Mesendoderm (in vitro differentiated cells): ENCODE measurements around the gene VIPR2.

Source experiments
- DNase-seq: peaks from one replicate; pipeline ENCODE4 v3.0.0; 2013
- H2AK5ac ChIP-seq: 2 replicates; pipeline ENCODE4 v1.6.1; 2013; ENCODE audit warnings: low read length, inconsistent platforms
- H2BK120ac ChIP-seq: 2 replicates; pipeline ENCODE4 v1.6.1; 2013; ENCODE audit warnings: low read depth, mild to moderate bottlenecking, low read length, moderate library complexity, mixed read lengths
- H2BK15ac ChIP-seq: replicated peaks from 2 replicates; pipeline ENCODE4 v1.6.1; 2013; ENCODE audit warnings: low read depth, mild to moderate bottlenecking, moderate library complexity
- H2BK5ac ChIP-seq: 2 replicates; pipeline ENCODE4 v1.6.1; 2013; ENCODE audit warnings: low read length, inconsistent platforms
- H3K18ac ChIP-seq: 2 replicates; pipeline ENCODE4 v1.6.1; 2013; ENCODE audit warnings: mild to moderate bottlenecking, low read length, mixed read lengths
- H3K23ac ChIP-seq: one replicate; pipeline ENCODE4 v1.6.1; 2013; ENCODE audit warnings: low read length
- H3K27ac ChIP-seq: 2 replicates; pipeline ENCODE4 v1.5.1; 2013; ENCODE audit warnings: low read depth, mild to moderate bottlenecking, inconsistent platforms, low read length, moderate library complexity
- H3K27me3 ChIP-seq: 2 replicates; pipeline ENCODE4 v1.6.1; 2013; ENCODE audit warnings: low read length, control low read depth, mild to moderate bottlenecking, inconsistent platforms; ENCODE audit not compliant: insufficient read depth, poor library complexity
- H3K36me3 ChIP-seq: 2 replicates; pipeline ENCODE4 v1.6.1; 2013; ENCODE audit warnings: low read length, inconsistent platforms; ENCODE audit not compliant: control insufficient read depth, insufficient read depth
- H3K4ac ChIP-seq: one replicate; pipeline ENCODE4 v1.6.1; 2013; ENCODE audit warnings: low read depth, mild to moderate bottlenecking, low read length, moderate library complexity
- H3K4me1 ChIP-seq: 2 replicates; pipeline ENCODE4 v1.6.1; 2013; ENCODE audit warnings: low read depth, low read length, inconsistent platforms; ENCODE audit not compliant: control insufficient read depth
- H3K4me2 ChIP-seq: 2 replicates; pipeline ENCODE4 v1.6.1; 2013; ENCODE audit warnings: low read length
- H3K4me3 ChIP-seq: 2 replicates; pipeline ENCODE4 v1.5.1; 2013; ENCODE audit warnings: mild to moderate bottlenecking, low read length
- H3K56ac ChIP-seq: one replicate; pipeline ENCODE4 v1.6.1; 2013; ENCODE audit warnings: low read length
- H3K79me1 ChIP-seq: 2 replicates; pipeline ENCODE4 v1.6.1; 2013; ENCODE audit warnings: low read length, inconsistent platforms
- H3K79me2 ChIP-seq: 2 replicates; pipeline ENCODE4 v1.6.1; 2013; ENCODE audit warnings: mild to moderate bottlenecking, low read length; ENCODE audit not compliant: control insufficient read depth, insufficient read depth
- H3K9ac ChIP-seq: 2 replicates; pipeline ENCODE4 v1.6.1; 2013; ENCODE audit warnings: low read length, inconsistent platforms
- H4K5ac ChIP-seq: one replicate; pipeline ENCODE4 v1.6.1; 2013; ENCODE audit warnings: low read length
- H4K8ac ChIP-seq: one replicate; pipeline ENCODE4 v1.6.1; 2013; ENCODE audit warnings: low read depth, mild to moderate bottlenecking, control low read depth, low read length, moderate library complexity
- WGBS: extraction: QIAGEN DNeasy Blood & Tissue Kit; methylation state at CpG from one replicate; pipeline ENCODE4 v1.1.7; 2013; ENCODE audit warnings: low lambda C conversion rate, missing lambda C conversion rate; ENCODE audit not compliant: insufficient coverage; ENCODE audit errors: extremely low coverage; 5-methylcytosine and 5-hydroxymethylcytosine counted together

VIPR2 gene

DNA sequence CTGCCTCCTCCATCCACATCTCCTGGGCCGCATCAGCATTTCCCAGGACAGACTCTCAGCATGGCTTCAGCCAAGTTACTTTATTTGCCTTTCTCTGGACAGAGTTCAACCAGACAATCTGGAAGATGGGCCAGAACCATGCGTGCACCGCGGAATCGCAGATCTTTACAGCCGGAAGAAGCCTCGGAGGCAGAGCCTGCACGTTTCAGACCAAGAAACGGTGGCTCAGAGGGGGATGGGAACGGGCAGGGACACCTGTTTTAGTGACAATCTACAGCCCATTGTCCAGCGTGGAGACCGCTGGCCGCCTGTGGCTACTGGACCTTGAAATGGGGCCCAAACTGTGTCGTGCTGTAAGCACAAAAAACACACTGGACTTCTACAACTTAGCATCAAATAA, 3.5 kb downstream of the VIPR2 start:
- H2BK5ac ChIP-seq: no peak overlapping the region
- H3K4me2 ChIP-seq: no peak overlapping the region
- no peak overlapping the region for H2AK5ac ChIP-seq
- no peak overlapping the region for H2BK120ac ChIP-seq
- peaks cover 23% of the 10 kb centered on the region for H3K27me3 ChIP-seq
- no CpG with 5 or more reads among the region's 14 CpGs for WGBS
- peaks cover 4% of the 10 kb centered on the region for H3K4me1 ChIP-seq
- no peaks in the 10 kb centered on the region for H3K79me1 ChIP-seq
- no peak overlapping the region for H4K5ac ChIP-seq
- H3K36me3 ChIP-seq: no peaks in the 10 kb centered on the region
- no peak for DNase-seq
- no peak overlapping the region for H3K27ac ChIP-seq
- H3K4me3 ChIP-seq: no peak overlapping the region
- no peak overlapping the region for H3K4ac ChIP-seq
- H3K56ac ChIP-seq: peak overlapping the region; percentile 25
- no peak overlapping the region for H2BK15ac ChIP-seq
- H3K79me2 ChIP-seq: no peaks in the 10 kb centered on the region
- no peak overlapping the region for H3K23ac ChIP-seq
- no peak overlapping the region for H3K9ac ChIP-seq
- no peak overlapping the region for H4K8ac ChIP-seq
- H3K18ac ChIP-seq: no peak overlapping the region

DNA sequence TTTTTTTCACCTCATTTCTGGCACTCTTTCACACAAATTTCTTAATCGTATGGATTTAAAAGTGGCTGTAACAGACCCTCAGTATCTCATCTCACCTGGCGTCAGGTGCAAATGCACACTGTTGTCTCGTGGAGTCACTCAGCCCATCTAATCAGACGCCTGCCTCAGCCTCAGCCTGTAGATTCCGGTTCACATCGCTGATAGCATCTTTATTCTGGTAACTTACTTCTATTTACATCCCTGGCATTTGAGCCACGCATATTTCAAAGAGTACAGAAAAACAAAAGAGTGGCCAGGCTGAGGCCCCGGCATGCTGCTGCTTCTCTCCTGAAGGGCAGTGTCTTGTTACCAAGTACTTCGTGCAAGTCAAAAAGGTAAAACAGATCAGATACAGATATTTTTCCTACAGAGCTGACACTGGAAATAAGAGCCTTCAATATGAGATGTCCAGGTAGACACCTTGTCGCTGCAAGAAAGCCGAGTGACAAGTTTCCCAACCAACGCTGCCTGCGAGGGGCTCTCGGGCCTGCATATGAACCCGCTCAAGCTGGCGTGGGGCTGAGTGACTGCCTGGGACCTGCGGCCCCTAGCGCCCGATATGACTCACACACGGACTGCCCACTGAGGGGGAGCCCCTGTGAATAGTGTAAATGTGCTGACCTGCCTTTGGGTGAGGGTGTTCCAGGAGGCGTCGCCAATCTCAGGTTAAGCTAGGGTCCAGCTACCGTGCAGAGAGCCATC, 4.3 kb downstream of the VIPR2 start:
- Histone ChIP-seq H3K18ac (no peak overlapping the region), H3K4ac (no peak overlapping the region), H3K79me2 (no peaks in the 10 kb centered on the region), H4K5ac (no peak overlapping the region), H3K4me2 (no peak overlapping the region), H3K23ac (no peak overlapping the region), H4K8ac (no peak overlapping the region), H3K4me3 (no peak overlapping the region), H3K56ac (no peak overlapping the region), H2BK120ac (no peak overlapping the region), H2BK15ac (no peak overlapping the region), H3K27me3 (peaks cover 18% of the 10 kb centered on the region), H3K79me1 (no peaks in the 10 kb centered on the region), H3K9ac (no peak overlapping the region), H3K27ac (no peak overlapping the region), H2BK5ac (no peak overlapping the region), H2AK5ac (no peak overlapping the region), H3K36me3 (no peaks in the 10 kb centered on the region), H3K4me1 (peaks cover 4% of the 10 kb centered on the region)
- no CpG with 5 or more reads among the region's 23 CpGs for WGBS
- no peak for DNase-seq

DNA sequence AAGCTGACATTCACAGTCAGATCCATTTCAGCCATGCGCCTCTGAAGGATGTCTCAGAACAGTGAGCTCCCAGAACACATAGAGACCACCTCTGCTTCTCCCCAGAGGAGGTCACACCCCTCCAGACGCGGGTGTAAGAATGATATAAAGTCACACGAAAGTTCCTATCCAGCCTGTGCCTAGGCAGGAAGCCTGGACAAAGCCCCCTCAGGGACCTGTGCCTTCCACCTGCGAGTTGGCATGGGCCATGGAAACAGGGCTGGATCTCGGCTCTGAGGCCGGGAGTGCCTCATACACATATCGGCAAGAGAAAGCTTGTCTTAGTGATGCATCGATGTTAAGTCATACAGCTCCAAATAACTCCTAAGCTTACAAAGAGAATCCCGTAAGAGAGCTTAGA, 5.0 kb downstream of the VIPR2 start:
- H3K4me1 ChIP-seq: peaks cover 4% of the 10 kb centered on the region
- DNase-seq: no peak
- no peak overlapping the region for H3K4me3 ChIP-seq
- H4K5ac ChIP-seq: no peak overlapping the region
- H3K79me2 ChIP-seq: no peaks in the 10 kb centered on the region
- WGBS: no CpG with 5 or more reads among the region's 10 CpGs
- no peak overlapping the region for H2BK5ac ChIP-seq
- no peak overlapping the region for H2AK5ac ChIP-seq
- H3K18ac ChIP-seq: no peak overlapping the region
- no peak overlapping the region for H3K23ac ChIP-seq
- H3K9ac ChIP-seq: no peak overlapping the region
- no peak overlapping the region for H2BK120ac ChIP-seq
- peaks cover 16% of the 10 kb centered on the region for H3K27me3 ChIP-seq
- H3K56ac ChIP-seq: no peak overlapping the region
- no peaks in the 10 kb centered on the region for H3K79me1 ChIP-seq
- no peak overlapping the region for H2BK15ac ChIP-seq
- no peak overlapping the region for H3K27ac ChIP-seq
- H3K4ac ChIP-seq: no peak overlapping the region
- H3K36me3 ChIP-seq: no peaks in the 10 kb centered on the region
- no peak overlapping the region for H4K8ac ChIP-seq
- H3K4me2 ChIP-seq: no peak overlapping the region

DNA sequence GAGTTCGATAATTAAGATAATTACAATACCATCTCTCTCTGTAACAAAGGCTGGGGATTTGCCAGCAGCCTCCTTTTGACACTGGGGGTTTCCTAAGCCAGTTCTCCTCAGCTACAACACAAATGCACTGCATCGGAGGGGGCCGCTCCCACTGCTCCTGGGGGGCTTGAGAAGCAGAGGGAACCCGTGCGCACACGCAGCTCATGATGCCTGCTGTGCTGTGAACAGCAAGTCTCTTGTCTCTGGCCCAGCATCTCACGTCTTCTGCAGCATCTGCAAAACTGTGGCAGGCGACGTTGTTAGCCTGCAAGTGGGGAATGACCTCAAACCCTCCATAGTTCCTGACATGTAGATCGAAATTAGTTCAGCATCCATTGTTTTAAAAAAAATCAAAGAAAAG, 5.5 kb downstream of the VIPR2 start:
- no peak overlapping the region for H3K23ac ChIP-seq
- H3K4me2 ChIP-seq: no peak overlapping the region
- no peaks in the 10 kb centered on the region for H3K79me1 ChIP-seq
- no peaks in the 10 kb centered on the region for H3K79me2 ChIP-seq
- peaks cover 16% of the 10 kb centered on the region for H3K27me3 ChIP-seq
- no peak overlapping the region for H3K56ac ChIP-seq
- H2AK5ac ChIP-seq: no peak overlapping the region
- H4K5ac ChIP-seq: no peak overlapping the region
- H3K36me3 ChIP-seq: no peaks in the 10 kb centered on the region
- H3K4me1 ChIP-seq: peaks cover 4% of the 10 kb centered on the region
- no peak overlapping the region for H3K4me3 ChIP-seq
- H3K9ac ChIP-seq: no peak overlapping the region
- H4K8ac ChIP-seq: no peak overlapping the region
- no peak overlapping the region for H3K27ac ChIP-seq
- no CpG with 5 or more reads among the region's 10 CpGs for WGBS
- no peak overlapping the region for H2BK15ac ChIP-seq
- H2BK120ac ChIP-seq: no peak overlapping the region
- no peak overlapping the region for H3K18ac ChIP-seq
- H2BK5ac ChIP-seq: no peak overlapping the region
- no peak overlapping the region for H3K4ac ChIP-seq
- no peak for DNase-seq

DNA sequence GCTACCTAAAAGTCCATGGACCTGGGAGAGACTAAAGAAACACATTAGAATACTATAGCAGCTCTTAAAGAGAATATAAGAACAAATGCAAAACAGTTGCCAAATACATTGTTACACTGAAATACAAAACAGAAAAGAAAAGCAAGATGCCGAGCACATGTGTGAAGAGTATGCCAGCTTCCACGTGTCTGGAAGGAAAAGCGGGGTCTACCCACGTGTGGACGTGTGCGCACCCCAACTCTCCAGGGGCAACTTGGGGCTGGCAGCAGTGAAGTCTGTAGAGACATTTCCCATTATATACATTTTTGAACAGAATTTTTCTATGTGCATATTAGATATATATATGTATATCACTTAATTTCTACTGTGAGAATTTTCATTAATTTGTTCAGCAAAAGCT, 6.2 kb downstream of the VIPR2 start:
- no peak overlapping the region for H3K23ac ChIP-seq
- no peak overlapping the region for H3K27ac ChIP-seq
- WGBS: no CpG with 5 or more reads among the region's 6 CpGs
- no peaks in the 10 kb centered on the region for H3K79me2 ChIP-seq
- H2BK15ac ChIP-seq: no peak overlapping the region
- no peaks in the 10 kb centered on the region for H3K79me1 ChIP-seq
- H3K4me1 ChIP-seq: peaks cover 4% of the 10 kb centered on the region
- no peak overlapping the region for H3K18ac ChIP-seq
- H3K4me3 ChIP-seq: no peak overlapping the region
- no peak overlapping the region for H3K4ac ChIP-seq
- H3K4me2 ChIP-seq: no peak overlapping the region
- no peak overlapping the region for H4K5ac ChIP-seq
- H3K36me3 ChIP-seq: no peaks in the 10 kb centered on the region
- no peak overlapping the region for H3K9ac ChIP-seq
- no peak overlapping the region for H3K56ac ChIP-seq
- H4K8ac ChIP-seq: no peak overlapping the region
- no peak for DNase-seq
- H3K27me3 ChIP-seq: peaks cover 10% of the 10 kb centered on the region
- H2AK5ac ChIP-seq: no peak overlapping the region
- no peak overlapping the region for H2BK5ac ChIP-seq
- no peak overlapping the region for H2BK120ac ChIP-seq

DNA sequence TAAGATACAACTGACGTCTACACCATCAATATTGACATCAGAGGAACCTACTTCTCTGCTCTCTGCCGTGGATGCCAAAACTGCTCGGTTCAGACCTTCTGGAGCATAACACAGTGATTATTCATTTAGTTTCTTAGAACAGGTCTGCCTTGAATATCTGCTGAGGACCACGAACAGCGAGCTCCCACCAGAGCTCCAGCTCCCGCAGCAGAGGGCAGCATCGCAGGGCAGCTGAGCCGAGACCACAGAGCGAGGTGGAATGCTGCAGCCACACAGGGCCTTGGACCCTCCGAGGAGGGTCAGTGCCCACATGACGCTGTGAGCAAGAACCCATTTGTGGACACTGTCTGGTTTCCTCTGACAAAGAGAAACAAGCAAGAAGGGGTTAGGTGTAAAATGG, 6.8 kb downstream of the VIPR2 start:
- WGBS: no CpG with 5 or more reads among the region's 11 CpGs
- Histone ChIP-seq H2BK120ac (no peak overlapping the region), H3K9ac (no peak overlapping the region), H3K4me1 (peaks cover 4% of the 10 kb centered on the region), H4K8ac (no peak overlapping the region), H2BK15ac (no peak overlapping the region), H3K4me2 (no peak overlapping the region), H3K18ac (no peak overlapping the region), H4K5ac (no peak overlapping the region), H3K23ac (no peak overlapping the region), H3K4ac (no peak overlapping the region), H3K4me3 (no peak overlapping the region), H3K27ac (no peak overlapping the region), H3K27me3 (peaks cover 5% of the 10 kb centered on the region), H3K79me2 (no peaks in the 10 kb centered on the region), H2BK5ac (no peak overlapping the region), H2AK5ac (no peak overlapping the region), H3K56ac (no peak overlapping the region), H3K36me3 (no peaks in the 10 kb centered on the region), H3K79me1 (no peaks in the 10 kb centered on the region)
- DNase-seq: no peak
